IMR-90 (cell line): ENCODE results near the gene CYREN. TPM values are rescaled to one million over a fixed set of nuclear protein-coding genes. Genes with fewer than 3 reads are reported as not detected.

ENCODE experiments used
- ATAC-seq: fragments of 200-7000 bp; cut with Tn5 transposase; 2 replicates; pipeline ENCODE4 v1.9.1; 2020; ENCODE audit warnings: low read depth, mild to moderate bottlenecking, moderate library complexity
- BruUV-seq: library from RNA; stranded (reverse); fragments of 400-500 nt; replicated peaks from 2 replicates; lab custom pipeline; 2021; lab: Mats Ljungman, UMichigan
- CTCF ChIA-PET: fragments of 300-600 bp; formaldehyde crosslinking; extraction: SDS; loops from one replicate; lab custom pipeline; 2021; ENCODE audit warnings: antibody characterized with exemption; lab: Yijun Ruan, JAX
- POLR2A ChIA-PET: fragments of 300-600 bp; sonication (Branson Sonifier 250); formaldehyde crosslinking; loops from one replicate; lab custom pipeline; 2022; ENCODE audit warnings: antibody characterized with exemption; ENCODE audit not compliant: unreplicated experiment; lab: Charles Lee
- DNase-seq: peaks from one replicate; pipeline ENCODE4 v3.0.0; 2013
- H2AFZ ChIP-seq: replicated peaks from 2 replicates; pipeline ENCODE3; 2013; ENCODE audit warnings: low read length, mild to moderate bottlenecking; ENCODE audit not compliant: poor library complexity
- H2AK5ac ChIP-seq: 2 replicates; pipeline ENCODE4 v1.6.1; 2013; ENCODE audit warnings: low read depth, low read length, inconsistent platforms
- H2AK9ac ChIP-seq: replicated peaks from 2 replicates; pipeline ENCODE3; 2013; ENCODE audit warnings: mild to moderate bottlenecking, low read depth, low read length, moderate library complexity; ENCODE audit not compliant: poor library complexity
- H2BK120ac ChIP-seq: 2 replicates; pipeline ENCODE4 v1.6.1; 2013; ENCODE audit warnings: low read depth, low read length, inconsistent platforms
- H2BK15ac ChIP-seq: 3 replicates; pipeline ENCODE4 v1.6.1; 2013; ENCODE audit warnings: low read depth, low read length, inconsistent platforms
- H2BK20ac ChIP-seq: 2 replicates; pipeline ENCODE4 v1.6.1; 2013; ENCODE audit warnings: low read depth, mild to moderate bottlenecking, inconsistent platforms, low read length, moderate library complexity
- H2BK5ac ChIP-seq: 2 replicates; pipeline ENCODE4 v1.6.1; 2013; ENCODE audit warnings: mild to moderate bottlenecking, low read depth, low read length, inconsistent platforms; ENCODE audit not compliant: poor library complexity, severe bottlenecking
- H3K14ac ChIP-seq: replicated peaks from 2 replicates; pipeline ENCODE4 v1.6.1; 2013; ENCODE audit warnings: low read depth, low read length, inconsistent platforms
- H3K18ac ChIP-seq: 2 replicates; pipeline ENCODE4 v1.6.1; 2013; ENCODE audit warnings: low read depth, low read length, control low read depth
- H3K23ac ChIP-seq: 2 replicates; pipeline ENCODE4 v1.6.1; 2013; ENCODE audit warnings: low read depth, low read length, inconsistent platforms
- H3K27ac ChIP-seq: 2 replicates; pipeline ENCODE4 v1.5.1; 2013; ENCODE audit warnings: mild to moderate bottlenecking, control low read depth, low read length; ENCODE audit not compliant: insufficient read depth
- H3K27me3 ChIP-seq: 2 replicates; pipeline ENCODE4 v1.6.1; 2013; ENCODE audit warnings: low read length; ENCODE audit not compliant: control insufficient read depth, insufficient read depth
- H3K36me3 ChIP-seq: 2 replicates; pipeline ENCODE4 v1.6.1; 2013; ENCODE audit warnings: low read length, mixed read lengths; ENCODE audit not compliant: control insufficient read depth, insufficient read depth
- H3K4ac ChIP-seq: 2 replicates; pipeline ENCODE4 v1.6.1; 2013; ENCODE audit warnings: low read depth, low read length, inconsistent platforms
- H3K4me1 ChIP-seq: 2 replicates; pipeline ENCODE4 v1.6.1; 2013; ENCODE audit warnings: low read length, mixed read lengths; ENCODE audit not compliant: control insufficient read depth, insufficient read depth
- H3K4me2 ChIP-seq: 2 replicates; pipeline ENCODE4 v1.6.1; 2013; ENCODE audit warnings: low read depth, mild to moderate bottlenecking, control low read depth, low read length, moderate library complexity
- H3K4me3 ChIP-seq: 2 replicates; pipeline ENCODE4 v1.5.1; 2013; ENCODE audit warnings: low read depth, mild to moderate bottlenecking, control low read depth, low read length, moderate library complexity; ENCODE audit not compliant: insufficient read depth
- H3K56ac ChIP-seq: 2 replicates; pipeline ENCODE4 v1.6.1; 2013; ENCODE audit warnings: low read length, inconsistent platforms; ENCODE audit not compliant: insufficient read depth; ENCODE audit errors: extremely low read depth
- H3K79me1 ChIP-seq, 2 experiments: 2 replicates each; pipeline ENCODE4 v1.6.1; 2013; ENCODE audit warnings: low read length in 2 of 2, inconsistent platforms in 1 of 2, low read depth in 1 of 2
- H3K9ac ChIP-seq: 2 replicates; pipeline ENCODE4 v1.6.1; 2013; ENCODE audit warnings: low read depth, low read length, control low read depth
- H3K9me1 ChIP-seq: 2 replicates; pipeline ENCODE4 v1.6.1; 2013; ENCODE audit warnings: low read length, inconsistent platforms; ENCODE audit not compliant: insufficient read depth
- H3K9me3 ChIP-seq: 2 replicates; pipeline ENCODE4 v1.6.1; 2013; ENCODE audit warnings: low read length; ENCODE audit not compliant: control insufficient read depth, insufficient read depth
- H4K20me1 ChIP-seq: 2 replicates; pipeline ENCODE4 v1.6.1; 2013; ENCODE audit warnings: low read length, inconsistent platforms; ENCODE audit not compliant: insufficient read depth
- H4K5ac ChIP-seq: 2 replicates; pipeline ENCODE4 v1.6.1; 2013; ENCODE audit warnings: mild to moderate bottlenecking, low read depth, low read length, control low read depth
- H4K8ac ChIP-seq, 2 experiments: 2 replicates each; pipeline ENCODE4 v1.6.1; 2013; ENCODE audit warnings: low read depth in 2 of 2, low read length in 2 of 2, control low read depth in 1 of 2, inconsistent platforms in 1 of 2
- H4K91ac ChIP-seq: 2 replicates; pipeline ENCODE4 v1.6.1; 2013; ENCODE audit warnings: low read depth, low read length, inconsistent platforms; ENCODE audit not compliant: insufficient read depth
- BHLHE40 ChIP-seq: fragments of 150-350 bp; IDR thresholded peaks from 2 replicates; pipeline ENCODE4 v1.6.1; 2016; ENCODE audit warnings: mild to moderate bottlenecking, low read depth, low read length
- CEBPB ChIP-seq: IDR thresholded peaks from 2 replicates; pipeline ENCODE4 v1.6.1; 2012; ENCODE audit warnings: low read depth, low read length, improper control_type of control experiment
- CHD1 ChIP-seq: IDR thresholded peaks from 2 replicates; pipeline ENCODE4 v1.6.1; 2012; ENCODE audit warnings: low read depth, low read length, improper control_type of control experiment
- FOS ChIP-seq: fragments of 150-350 bp; IDR thresholded peaks from 2 replicates; pipeline ENCODE4 v1.6.1; 2016; ENCODE audit warnings: low read depth, low read length
- MAFK ChIP-seq: IDR thresholded peaks from 2 replicates; pipeline ENCODE4 v1.6.1; 2012; ENCODE audit warnings: low read depth, low read length, improper control_type of control experiment
- MAZ ChIP-seq: IDR thresholded peaks from 2 replicates; pipeline ENCODE4 v1.6.1; 2012; ENCODE audit warnings: low read depth, mild to moderate bottlenecking, low read length, improper control_type of control experiment, moderate library complexity, borderline replicate concordance
- MXI1 ChIP-seq: IDR thresholded peaks from 2 replicates; pipeline ENCODE4 v1.6.1; 2012; ENCODE audit warnings: low read depth, mild to moderate bottlenecking, low read length, moderate library complexity, borderline replicate concordance
- NFE2L2 ChIP-seq: fragments of 150-350 bp; IDR thresholded peaks from 2 replicates; pipeline ENCODE4 v1.6.1; 2016; ENCODE audit warnings: low read depth, mild to moderate bottlenecking, low read length
- POLR2A ChIP-seq: IDR thresholded peaks from 2 replicates; pipeline ENCODE4 v1.6.1; 2012; ENCODE audit warnings: mild to moderate bottlenecking, low read depth, low read length
- RAD21 ChIP-seq: IDR thresholded peaks from 2 replicates; pipeline ENCODE4 v1.6.1; 2012; ENCODE audit warnings: low read length, improper control_type of control experiment
- RCOR1 ChIP-seq: IDR thresholded peaks from 2 replicates; pipeline ENCODE4 v1.6.1; 2012; ENCODE audit warnings: mild to moderate bottlenecking, low read length, improper control_type of control experiment; ENCODE audit not compliant: insufficient replicate concordance
- RFX5 ChIP-seq: IDR thresholded peaks from 2 replicates; pipeline ENCODE4 v1.8.0; 2012; ENCODE audit warnings: low read depth, mild to moderate bottlenecking, low read length, moderate library complexity
- SMC3 ChIP-seq: fragments of 150-350 bp; IDR thresholded peaks from 2 replicates; pipeline ENCODE4 v1.6.1; 2016; ENCODE audit warnings: low read depth, mild to moderate bottlenecking, antibody characterized with exemption, low read length, moderate library complexity
- WGBS, 2 experiments: methylation state at CpG; one replicate each; pipeline versions ENCODE4 v1.1.5 to v1.1.7; 2013; ENCODE audit warnings: missing lambda C conversion rate in 2 of 2; ENCODE audit not compliant: insufficient read length in 1 of 2; ENCODE audit errors: extremely low coverage in 2 of 2; 5-methylcytosine and 5-hydroxymethylcytosine counted together
- dilution Hi-C: fragments of 300-500 bp; cut with HindIII; formaldehyde crosslinking; loops from one replicate; pipeline ENCODE4 v1.14.3; 2018; ENCODE audit warnings: low sequenced_read_pairs; ENCODE audit not compliant: unreplicated experiment
- in situ Hi-C: fragments of 300-500 bp; cut with MboI; formaldehyde crosslinking; loops from 3 replicates; pipeline ENCODE4 v1.14.3; 2019; ENCODE audit warnings: low sequenced_read_pairs, inconsistent platforms, mixed read lengths
- intact Hi-C: fragments of 100-400 bp; cut with micrococcal nuclease; formaldehyde crosslinking; loops from 2 replicates; pipeline ENCODE4 v1.10.0; 2022
- polyA plus RNA-seq, 3 experiments: library from polyadenylated mRNA; depleted of rRNA; stranded (reverse); fragments of >200 nt; gene quantifications; 2 replicates each; pipeline ENCODE4 v1.2.3, GENCODE V29; 2012; ENCODE audit warnings: low replicate concordance in 1 of 3
- total RNA-seq: library from RNA; depleted of rRNA; stranded (reverse); fragments of >200 nt; gene quantifications from 2 replicates; pipeline ENCODE4 v1.2.3, GENCODE V29; 2012
- TF ChIP-seq, protein P1 (sequence below): fragments of 150-350 bp; IDR thresholded peaks from 2 replicates; pipeline ENCODE4 v1.6.1; 2016; ENCODE audit warnings: low read depth, mild to moderate bottlenecking, low read length, moderate library complexity, borderline replicate concordance
- TF ChIP-seq, protein P2 (sequence below): fragments of 150-350 bp; IDR thresholded peaks from 2 replicates; pipeline ENCODE4 v1.6.1; 2017; ENCODE audit warnings: mild to moderate bottlenecking, antibody characterized with exemption, low read length, low read depth
- TF ChIP-seq, protein P3 (sequence below): conservative IDR thresholded peaks from 2 replicates; pipeline ENCODE4 v1.5.1; 2012; ENCODE audit warnings: mild to moderate bottlenecking, low read depth, low read length, improper control_type of control experiment

Gene CYREN
- total and polyA plus RNA-seq, 2 of the 4 experiments (the other 2 are of a cell fraction), result 26.5 to 29.2 TPM

DNA sequence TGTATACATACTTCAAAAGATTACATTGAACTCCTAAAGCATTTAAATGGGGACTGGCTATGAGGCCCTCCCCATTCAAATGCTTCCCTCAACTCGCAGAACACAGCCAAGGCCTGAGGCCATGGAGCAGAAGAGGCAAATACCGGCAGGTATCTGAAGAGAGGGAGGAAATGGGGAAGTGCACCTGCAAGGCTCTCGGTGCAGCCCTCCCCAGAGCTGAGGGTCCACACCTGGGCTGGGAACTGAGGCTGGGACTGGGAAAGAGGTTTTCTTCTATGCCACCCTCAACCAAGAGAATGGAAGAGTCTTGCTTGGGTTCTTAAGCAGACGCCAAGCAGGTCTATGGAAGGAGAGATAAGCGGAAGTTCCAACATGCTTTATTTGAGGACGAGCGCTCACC lies 13.0 kb upstream of the CYREN start:
- dilution Hi-C loops, result no loop called here
- no peak overlapping the region for H2AFZ ChIP-seq
- no peak overlapping the region for H3K18ac ChIP-seq
- H4K91ac ChIP-seq, result no peak overlapping the region
- no CpG with 5 or more reads among the region's 7 CpGs for WGBS, 2 experiments
- H3K36me3 ChIP-seq, result peaks cover 42% of the 10 kb centered on the region
- no peaks in the 10 kb centered on the region for H3K79me1 ChIP-seq
- peaks cover 42% of the 10 kb centered on the region for H3K9me3 ChIP-seq
- H3K27me3 ChIP-seq, result no peaks in the 10 kb centered on the region
- H3K23ac ChIP-seq, result no peak overlapping the region
- no peaks in the 10 kb centered on the region for H3K4me1 ChIP-seq
- DNase-seq, result no peak
- H4K20me1 ChIP-seq, result no peaks in the 10 kb centered on the region
- H3K4me2 ChIP-seq, result no peak overlapping the region
- no peak overlapping the region for H3K9ac ChIP-seq
- ChIA-PET POLR2A (no interaction called here), CTCF (interaction anchor here (0.9 kb wide), 1 partner anchor 12 kb away, joined by 4 read pairs; no protein-coding TSS in a partner anchor)
- H3K14ac ChIP-seq, result no peak overlapping the region
- H2AK5ac ChIP-seq, result no peak overlapping the region
- H3K27ac ChIP-seq, result no peak overlapping the region
- intact Hi-C loops, result no loop called here
- no TSS peak for BruUV-seq
- no peak overlapping the region for H4K8ac ChIP-seq
- no peak overlapping the region for H3K56ac ChIP-seq
- TF ChIP-seq POLR2A, result no peak
- TF ChIP-seq RFX5, result no peak
- TF ChIP-seq, protein P1, sequence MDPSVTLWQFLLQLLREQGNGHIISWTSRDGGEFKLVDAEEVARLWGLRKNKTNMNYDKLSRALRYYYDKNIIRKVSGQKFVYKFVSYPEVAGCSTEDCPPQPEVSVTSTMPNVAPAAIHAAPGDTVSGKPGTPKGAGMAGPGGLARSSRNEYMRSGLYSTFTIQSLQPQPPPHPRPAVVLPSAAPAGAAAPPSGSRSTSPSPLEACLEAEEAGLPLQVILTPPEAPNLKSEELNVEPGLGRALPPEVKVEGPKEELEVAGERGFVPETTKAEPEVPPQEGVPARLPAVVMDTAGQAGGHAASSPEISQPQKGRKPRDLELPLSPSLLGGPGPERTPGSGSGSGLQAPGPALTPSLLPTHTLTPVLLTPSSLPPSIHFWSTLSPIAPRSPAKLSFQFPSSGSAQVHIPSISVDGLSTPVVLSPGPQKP, result no peak
- no peak for TF ChIP-seq CHD1
- TF ChIP-seq NFE2L2, result no peak
- TF ChIP-seq BHLHE40, result no peak
- no peak for TF ChIP-seq MXI1
- TF ChIP-seq SMC3, result no peak
- TF ChIP-seq FOS, result no peak
- TF ChIP-seq MAZ, result no peak
- TF ChIP-seq, protein P2, sequence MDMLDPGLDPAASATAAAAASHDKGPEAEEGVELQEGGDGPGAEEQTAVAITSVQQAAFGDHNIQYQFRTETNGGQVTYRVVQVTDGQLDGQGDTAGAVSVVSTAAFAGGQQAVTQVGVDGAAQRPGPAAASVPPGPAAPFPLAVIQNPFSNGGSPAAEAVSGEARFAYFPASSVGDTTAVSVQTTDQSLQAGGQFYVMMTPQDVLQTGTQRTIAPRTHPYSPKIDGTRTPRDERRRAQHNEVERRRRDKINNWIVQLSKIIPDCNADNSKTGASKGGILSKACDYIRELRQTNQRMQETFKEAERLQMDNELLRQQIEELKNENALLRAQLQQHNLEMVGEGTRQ, result no peak
- TF ChIP-seq MAFK, result no peak
- TF ChIP-seq CEBPB, result no peak
- TF ChIP-seq RAD21, result no peak
- TF ChIP-seq RCOR1, result no peak
- TF ChIP-seq, protein P3, sequence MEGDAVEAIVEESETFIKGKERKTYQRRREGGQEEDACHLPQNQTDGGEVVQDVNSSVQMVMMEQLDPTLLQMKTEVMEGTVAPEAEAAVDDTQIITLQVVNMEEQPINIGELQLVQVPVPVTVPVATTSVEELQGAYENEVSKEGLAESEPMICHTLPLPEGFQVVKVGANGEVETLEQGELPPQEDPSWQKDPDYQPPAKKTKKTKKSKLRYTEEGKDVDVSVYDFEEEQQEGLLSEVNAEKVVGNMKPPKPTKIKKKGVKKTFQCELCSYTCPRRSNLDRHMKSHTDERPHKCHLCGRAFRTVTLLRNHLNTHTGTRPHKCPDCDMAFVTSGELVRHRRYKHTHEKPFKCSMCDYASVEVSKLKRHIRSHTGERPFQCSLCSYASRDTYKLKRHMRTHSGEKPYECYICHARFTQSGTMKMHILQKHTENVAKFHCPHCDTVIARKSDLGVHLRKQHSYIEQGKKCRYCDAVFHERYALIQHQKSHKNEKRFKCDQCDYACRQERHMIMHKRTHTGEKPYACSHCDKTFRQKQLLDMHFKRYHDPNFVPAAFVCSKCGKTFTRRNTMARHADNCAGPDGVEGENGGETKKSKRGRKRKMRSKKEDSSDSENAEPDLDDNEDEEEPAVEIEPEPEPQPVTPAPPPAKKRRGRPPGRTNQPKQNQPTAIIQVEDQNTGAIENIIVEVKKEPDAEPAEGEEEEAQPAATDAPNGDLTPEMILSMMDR, result no peak
- ATAC-seq, result no peak
- in situ Hi-C loops, result no loop called here
- no peak overlapping the region for H3K4ac ChIP-seq
- no peaks in the 10 kb centered on the region; the same call in 1 of the 2 replicates for H3K9me1 ChIP-seq
- H2BK5ac ChIP-seq, result no peak overlapping the region
- no peak overlapping the region for H4K5ac ChIP-seq
- no peak overlapping the region for H2BK15ac ChIP-seq
- H2AK9ac ChIP-seq, result no peak overlapping the region
- no peak overlapping the region for H3K4me3 ChIP-seq
- H2BK20ac ChIP-seq, result no peak overlapping the region
- no peak overlapping the region for H2BK120ac ChIP-seq
